SK-N-DZ (cell line): Measurements from ENCODE around the gene SMG9. TPM values are rescaled to one million over a fixed set of nuclear protein-coding genes. Genes with fewer than 3 reads are reported as not detected.
A peak's percentile ranks its signal among the peaks of the same experiment; 100 is the strongest.

Experiments
- DNase-seq: peaks from one replicate; pipeline ENCODE4 v3.0.0-alpha.2; 2015; ENCODE audit warnings: low spot score
- polyA plus RNA-seq, 2 experiments: library from polyadenylated mRNA; depleted of rRNA; stranded (reverse); fragments of >200 nt; gene quantifications; 2 replicates each; pipeline ENCODE4 v1.2.3, GENCODE V29; 2014

SMG9 gene, protein sequence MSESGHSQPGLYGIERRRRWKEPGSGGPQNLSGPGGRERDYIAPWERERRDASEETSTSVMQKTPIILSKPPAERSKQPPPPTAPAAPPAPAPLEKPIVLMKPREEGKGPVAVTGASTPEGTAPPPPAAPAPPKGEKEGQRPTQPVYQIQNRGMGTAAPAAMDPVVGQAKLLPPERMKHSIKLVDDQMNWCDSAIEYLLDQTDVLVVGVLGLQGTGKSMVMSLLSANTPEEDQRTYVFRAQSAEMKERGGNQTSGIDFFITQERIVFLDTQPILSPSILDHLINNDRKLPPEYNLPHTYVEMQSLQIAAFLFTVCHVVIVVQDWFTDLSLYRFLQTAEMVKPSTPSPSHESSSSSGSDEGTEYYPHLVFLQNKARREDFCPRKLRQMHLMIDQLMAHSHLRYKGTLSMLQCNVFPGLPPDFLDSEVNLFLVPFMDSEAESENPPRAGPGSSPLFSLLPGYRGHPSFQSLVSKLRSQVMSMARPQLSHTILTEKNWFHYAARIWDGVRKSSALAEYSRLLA
- polyA plus RNA-seq (2014; cell fraction: cytosol; rRNA removed) = 27.2 and 29.4 TPM in 2 replicates
- polyA plus RNA-seq (2014; cell fraction: nucleus; rRNA removed) = 111 and 119 TPM in 2 replicates

DNA sequence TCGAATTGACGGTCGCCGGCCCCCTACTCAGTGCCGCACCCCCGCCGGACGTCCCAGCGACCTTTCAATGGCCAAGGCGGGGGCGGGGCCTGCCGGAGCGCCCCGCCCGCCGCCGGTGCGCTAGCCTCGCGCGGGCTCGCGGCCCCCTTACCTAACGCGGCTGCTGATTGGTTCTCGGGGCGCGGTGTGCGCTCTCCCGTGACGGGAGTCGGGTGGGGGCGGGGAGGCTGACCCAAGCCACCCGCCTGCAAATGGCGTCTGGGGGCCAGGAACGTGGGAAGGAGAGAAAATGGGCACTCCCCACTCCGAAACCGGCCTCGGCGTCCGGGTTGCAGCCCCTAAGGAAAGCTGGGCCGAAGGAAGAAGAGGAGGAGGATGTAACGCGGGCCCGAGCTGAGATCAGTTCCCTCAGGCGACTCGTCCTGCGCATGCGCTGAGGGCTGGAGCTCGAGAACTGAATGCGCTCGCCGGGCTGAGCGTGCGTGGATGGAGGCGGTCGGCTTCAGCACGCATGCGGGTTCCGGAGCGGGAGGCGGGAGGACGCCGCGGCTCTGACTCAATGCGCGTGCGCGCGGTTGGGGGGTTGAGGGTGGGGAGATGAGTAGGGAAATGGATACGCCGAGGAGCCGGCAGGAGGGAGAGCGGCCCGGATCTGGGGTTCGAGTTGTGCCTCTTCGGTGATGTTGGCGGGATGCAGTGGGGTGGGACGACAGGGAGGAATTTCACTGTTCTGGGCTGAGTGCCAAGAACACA is at the start of gene SMG9:
Gene SMG9, minus strand, starts transcription at position 460 of the 753 bp plus-strand sequence. CDS start 4,221 bp downstream, outside the sequence.
- peak; percentile 96 for DNase-seq

DNA sequence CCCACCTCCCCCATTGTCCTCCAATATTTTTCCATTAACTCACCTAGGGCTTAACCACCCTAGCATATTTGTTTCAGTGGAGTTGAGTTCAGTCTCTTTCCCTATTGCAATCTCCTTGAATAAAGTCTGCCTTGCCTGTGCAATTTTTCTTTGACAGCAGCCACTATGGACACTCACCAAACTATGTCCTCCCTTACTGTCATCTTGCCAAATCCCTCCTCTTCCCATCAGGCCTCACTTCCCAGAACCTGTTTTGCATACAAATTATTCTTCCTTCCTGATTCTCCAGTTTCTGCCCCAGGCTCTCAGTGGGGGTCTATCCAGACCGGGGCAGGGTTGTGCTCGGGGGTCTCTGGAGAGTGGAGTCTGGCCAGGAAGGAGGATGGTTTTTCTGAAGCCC is 49.7 kb upstream of the SMG9 start:
- no peak for DNase-seq

DNA sequence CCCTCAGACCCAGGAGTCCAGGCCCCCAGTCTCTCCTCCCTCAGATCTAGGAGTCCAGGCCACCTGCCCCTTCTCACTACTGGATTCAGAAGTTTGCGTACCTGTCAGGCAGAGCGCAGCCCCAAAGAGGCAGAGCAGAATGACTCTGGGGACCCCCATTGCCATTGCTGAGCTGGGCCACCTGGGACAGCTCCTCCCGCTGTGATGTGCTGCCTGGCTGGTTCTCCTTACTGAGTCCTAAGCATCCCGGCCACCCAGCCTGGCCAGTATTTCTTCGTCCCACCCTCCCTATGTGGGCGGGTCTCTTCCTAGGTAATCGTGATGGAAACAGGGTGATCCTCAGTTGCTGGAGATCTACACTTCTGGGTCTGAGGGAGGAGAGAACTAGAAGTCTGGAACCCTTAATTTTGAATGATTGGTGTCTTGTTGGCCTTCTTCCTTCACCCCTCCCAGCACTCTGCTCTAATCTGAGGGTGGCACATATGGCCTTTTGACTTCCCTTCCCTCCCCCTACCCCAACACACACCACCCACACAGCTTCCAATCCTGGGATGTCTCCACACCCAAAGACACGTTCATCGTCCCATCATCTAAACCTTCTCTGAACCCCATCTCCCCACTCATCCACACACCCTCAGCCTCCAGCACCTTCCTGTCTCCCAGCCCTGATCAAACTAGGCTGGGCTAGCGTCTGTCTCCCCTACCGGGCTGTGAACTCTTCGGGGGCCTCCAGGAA is 47.6 kb upstream of the SMG9 start, which contains the start of gene LYPD5:
Gene LYPD5, minus strand, starts transcription at position 232 of the 736 bp plus-strand sequence. Its CDS starts 67 bp downstream, at position 165.
- no peak for DNase-seq

DNA sequence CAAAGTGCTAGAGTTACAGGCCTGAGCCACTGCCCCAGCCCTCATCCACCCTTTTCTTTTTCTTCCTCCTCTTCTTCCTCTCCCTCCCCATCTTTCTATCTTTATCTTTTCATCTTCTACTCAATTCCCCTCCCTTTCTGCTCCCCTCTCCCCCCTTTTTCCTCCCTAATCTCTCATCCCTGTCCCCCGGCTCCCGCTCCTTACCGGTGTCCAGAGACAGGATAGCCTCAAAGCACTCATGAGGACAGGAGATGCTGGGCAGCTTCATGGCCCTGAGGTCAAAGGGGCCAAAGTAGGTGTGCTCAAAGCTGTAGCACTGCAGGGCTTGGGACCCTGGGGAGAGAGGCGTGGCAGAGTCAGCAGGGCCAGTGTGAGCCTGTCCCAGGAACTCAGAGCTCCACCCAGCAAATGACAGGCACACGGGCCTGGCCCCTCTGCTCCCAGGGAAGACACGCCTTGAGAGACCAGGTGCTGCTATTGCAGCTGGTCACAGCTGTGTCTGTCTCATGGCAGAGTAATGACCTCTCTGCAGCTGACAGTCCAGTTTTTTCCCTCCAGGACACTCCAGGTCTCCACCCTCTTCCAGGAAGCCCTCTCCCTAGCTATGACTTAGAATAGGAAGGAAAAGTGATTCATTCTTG is 44.9 kb upstream of the SMG9 start:
- peak; percentile 22 for DNase-seq

DNA sequence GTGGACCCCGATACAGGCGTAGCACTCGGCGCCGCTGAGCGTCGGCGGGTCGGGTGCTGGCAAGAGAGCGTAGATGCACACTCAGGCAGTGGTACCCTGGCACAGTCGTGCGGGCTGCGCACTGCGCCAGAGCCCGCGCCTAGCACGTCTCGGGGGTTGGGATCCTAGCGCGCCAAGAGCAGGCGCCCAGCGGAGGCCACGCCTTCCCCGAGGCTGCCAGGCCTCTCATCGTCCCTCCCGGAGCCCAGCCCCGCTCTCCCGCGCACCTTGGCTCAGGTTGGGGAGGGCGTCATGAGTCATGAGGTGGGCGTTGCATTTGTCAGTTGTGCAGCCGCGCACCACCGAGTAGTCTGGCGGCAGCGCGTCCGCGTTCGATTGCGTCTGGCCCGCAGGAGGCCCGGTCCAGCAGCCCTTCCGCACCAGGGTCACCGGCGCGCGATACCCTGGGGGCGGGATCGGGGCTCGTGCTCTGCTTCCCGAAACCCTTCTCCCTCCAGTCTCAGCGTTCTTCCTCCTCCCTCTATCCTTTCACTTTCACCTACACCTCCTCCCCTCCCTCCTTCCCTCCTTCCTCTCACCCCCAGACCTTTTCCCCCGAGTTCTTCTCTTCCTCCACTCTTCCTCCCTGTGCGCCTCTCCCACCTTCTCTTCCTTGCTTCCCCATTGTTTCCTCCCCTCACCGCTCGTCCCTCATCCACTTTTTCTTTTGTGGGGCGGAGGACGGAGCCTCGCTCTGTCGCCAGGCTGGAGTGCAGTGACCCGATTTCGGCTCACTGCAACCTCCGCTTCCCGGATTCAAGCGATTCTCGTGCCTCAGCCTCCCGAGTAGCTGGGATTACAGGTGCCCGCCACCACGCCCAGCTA is 44.0 kb upstream of the SMG9 start:
- DNase-seq = no peak

DNA sequence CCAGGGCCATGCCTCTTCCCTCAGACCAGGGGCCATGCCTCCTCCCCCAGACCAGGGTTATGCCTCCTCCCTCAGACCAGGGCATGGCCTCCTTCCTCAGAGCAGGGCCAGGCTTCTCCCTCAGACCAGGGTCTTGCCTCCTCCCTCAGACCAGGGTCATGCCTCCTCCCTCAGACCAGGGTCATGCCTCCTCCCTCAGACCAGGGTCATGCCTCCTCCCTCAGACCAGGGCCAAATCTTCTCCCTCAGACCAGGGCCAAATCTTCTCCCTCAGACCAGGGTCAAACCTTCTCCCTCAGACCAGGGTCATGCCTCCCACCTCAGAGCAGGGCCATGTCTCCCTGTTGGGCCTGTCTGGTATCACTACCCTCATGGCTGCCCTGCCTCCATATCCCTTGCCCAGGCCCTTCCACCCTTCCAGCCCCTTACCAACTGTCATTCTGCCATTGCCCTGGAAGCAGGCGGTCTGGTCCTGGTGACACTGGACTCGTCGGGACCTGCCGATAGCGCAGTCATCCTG is 43.3 kb upstream of the SMG9 start:
- DNase-seq = no peak

DNA sequence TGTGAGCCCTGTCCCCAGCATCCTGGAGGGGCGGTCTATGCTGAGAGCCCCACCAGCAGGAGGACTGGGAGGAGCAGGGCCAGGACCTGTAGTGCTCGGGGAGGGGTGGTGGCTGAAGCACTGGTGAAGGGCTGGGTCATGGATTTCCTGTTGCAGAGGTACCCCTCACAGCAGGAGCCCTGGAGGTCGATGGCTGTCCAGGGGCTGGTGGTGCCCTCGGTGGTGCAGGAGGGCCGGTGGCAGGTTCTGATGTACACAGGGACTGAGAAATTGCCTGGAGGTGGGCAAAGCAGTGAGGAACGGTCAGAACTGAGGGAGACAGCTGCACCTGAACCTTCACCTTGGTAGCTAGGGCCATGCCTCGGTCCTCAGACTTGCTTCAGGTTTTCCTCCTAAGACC is 42.8 kb upstream of the SMG9 start:
- no peak for DNase-seq

DNA sequence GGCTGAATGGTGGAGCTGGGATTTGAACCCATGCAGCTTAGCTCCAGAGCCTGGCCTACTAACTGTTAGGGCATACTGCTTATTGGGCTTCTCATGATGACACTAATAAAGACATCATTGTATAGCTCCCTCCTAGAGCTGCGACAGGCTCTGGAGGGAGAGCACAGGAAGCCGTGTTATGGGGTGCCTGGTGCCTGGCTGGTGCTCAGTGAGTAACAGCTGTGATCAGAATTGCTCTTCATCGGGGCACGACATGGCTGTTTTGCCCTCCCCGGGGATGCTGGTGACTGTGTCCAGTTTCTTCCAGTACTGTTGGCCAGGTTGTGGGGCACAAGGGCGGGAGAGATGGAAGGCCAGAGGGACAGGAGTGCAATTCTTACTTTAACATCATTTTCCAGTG is 42.4 kb upstream of the SMG9 start:
- DNase-seq = no peak

DNA sequence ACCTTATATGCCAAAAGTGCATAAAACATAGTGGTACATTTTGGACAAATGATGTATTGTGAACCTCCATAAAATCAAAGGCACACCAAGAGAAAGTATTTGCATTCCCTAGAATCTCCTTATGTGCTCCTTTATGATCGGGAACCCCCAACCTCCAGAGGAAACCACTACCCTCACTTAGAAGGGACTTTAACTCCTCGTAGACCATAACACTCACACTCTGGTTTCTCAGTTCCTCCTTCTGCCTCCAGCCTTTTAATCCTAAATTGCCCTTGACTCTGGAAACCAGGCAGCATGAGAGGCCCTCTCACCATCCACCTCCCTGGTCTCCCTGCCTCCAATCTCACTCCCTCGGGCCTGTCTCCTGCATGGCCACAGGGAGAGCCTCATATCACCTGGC is 35.8 kb upstream of the SMG9 start:
- DNase-seq = no peak

DNA sequence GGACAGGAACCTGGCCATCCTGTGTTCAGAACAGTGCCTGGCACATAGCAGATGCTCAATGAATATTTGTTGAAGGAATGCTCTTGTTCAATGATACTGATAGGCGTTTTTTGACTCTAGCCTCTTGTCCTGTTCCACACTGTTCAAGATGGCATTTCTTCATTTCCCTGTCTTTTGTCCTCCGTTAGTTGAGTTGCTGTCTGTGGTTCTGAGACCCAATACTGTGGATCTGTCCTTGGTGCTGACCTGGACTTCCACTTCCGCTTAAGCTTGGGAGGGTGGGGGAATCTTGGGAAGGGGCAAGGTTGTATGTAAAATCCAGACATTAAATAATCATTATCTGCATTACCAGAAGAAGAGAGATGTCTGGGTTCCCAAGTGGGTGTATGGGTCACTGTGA is 34.3 kb upstream of the SMG9 start:
- DNase-seq = no peak

DNA sequence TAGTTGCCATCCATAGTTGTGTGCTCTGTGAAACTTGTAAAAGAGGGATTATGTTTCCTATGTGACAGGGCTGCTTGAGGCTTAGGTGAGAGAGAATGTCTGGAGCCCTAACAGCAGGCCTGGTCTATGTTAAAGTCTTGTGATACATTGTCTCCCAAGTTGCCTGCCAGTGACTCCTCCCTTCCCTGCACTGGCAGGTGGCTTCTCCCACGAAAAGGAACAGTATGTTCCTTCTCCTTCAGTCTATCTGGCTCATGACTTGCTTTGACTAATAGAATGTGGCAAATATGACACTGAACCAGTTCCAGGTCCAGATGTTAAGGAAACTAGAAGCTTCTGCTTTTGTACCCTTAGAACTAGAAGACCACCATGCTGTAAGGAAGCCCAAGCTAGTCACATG is 31.9 kb upstream of the SMG9 start:
- DNase-seq = no peak

DNA sequence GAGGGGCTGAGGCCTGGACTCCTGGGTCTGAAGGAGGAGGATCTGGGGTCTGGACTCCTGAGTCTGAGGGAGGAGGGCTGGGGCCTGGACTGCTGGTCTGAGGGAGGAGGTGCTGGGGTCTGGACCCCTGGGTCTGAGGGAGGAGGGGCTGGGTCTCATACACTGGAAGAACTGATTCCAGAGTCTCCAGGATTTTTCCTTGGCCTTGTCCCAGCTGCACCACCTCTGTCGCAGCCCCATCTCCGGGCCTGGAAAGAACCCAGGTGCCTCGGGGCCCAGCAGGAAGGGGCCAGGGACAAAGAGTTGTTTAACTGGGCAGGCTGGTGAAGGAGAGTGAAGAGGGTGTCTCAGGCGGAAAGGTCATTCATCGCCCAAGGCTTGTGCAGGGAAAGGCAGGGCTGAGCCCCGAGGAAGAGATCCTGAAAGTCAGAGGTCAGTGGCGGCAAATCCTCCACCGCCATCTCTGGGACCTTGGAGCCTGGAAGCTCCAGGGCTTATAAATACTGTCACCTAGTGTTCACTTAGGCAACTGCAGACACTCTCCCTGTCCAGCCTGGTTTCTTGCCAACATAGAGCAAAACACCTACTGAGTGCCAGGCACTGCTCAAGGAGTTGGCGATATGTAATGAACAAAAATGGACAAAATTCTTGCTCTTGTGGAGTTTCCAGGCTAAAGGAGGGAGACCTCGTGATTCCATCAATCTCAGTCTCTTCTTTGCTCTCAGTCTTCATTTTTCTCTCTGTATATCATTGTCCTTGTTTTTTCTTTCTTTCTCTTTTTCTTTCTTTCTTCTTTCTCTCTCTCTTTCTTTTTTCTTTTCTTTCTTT is 30.4 kb upstream of the SMG9 start:
- peak; percentile 75 for DNase-seq

DNA sequence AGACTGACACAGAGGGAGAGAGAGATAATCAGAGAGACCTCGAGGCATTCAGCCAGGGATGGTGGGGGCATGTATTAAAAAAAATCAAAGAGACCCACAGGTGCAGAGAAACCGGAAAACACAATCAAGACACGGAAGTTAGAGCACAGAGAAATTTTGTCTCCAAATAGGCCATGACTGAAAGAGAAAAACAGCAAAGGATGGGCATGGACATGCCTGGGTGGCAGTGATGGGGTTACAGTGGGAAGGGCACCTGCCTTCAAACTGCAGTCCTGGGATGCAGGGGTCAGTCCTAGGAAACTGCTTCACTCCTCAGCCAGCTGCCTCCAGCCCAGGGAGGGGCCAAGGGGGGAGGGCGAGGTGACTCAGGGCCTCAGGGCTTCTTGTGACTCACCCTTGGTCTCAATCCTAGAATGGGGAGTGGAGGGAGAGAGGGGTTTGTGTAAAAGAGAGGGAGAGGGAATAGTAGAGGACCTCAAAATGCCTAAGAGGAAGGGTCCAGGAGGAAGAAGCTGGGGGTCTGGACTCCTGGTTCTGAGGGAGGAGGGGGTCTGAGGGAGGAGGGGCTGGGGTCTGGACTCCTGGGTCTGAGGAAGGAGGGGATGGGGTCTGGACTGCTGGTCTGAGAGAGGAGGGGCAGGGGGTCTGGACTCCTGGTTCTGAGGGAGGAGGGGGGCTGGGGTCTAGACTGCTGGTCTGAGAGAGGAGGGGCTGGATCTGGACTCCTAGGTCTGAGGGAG is 29.6 kb upstream of the SMG9 start:
- no peak for DNase-seq

DNA sequence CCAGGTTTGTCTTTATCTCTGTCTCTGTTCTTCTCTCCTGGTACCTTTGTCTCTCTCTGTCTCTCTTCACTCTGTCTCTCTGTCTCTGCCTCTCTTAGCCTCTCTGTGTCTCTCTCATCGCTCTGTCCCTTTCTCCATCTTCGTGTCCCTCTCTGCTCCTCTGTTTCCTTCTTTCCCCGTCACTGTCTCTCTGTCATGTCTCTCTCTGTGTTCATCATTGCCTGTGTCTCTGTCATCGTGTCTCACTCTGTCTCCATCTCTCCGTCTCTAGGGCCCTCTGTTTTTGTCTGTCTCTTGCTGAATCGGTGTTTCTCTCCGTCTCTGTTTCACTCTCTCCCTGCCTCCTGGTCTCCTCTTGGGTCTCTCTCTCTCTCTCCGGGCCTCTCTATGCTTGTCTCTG is 28.9 kb upstream of the SMG9 start:
- no peak for DNase-seq

DNA sequence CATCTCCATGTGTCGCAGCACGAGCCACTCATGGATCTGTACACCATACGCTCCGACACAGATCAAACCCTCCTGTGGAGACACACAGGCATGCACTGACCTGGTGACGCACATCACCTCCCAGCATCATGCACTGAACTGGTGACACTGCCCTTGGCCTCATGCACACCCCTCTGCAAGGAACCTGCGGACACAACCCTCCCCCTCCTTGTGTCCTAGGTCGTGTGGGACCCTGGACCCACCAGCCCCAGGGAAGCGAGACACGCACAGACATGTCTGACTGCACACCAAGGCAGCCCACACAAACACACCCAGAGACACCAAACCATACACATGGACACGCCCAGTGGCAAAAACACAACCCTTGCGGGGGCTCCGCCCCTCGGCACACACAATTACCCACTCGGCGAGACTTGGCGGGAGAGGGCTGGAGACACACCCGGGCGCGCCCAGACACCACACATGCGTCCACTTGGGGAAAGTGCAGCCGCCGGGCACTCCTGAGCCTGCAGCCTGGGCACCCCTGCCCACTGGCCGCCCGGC is 28.0 kb upstream of the SMG9 start:
- no peak for DNase-seq

DNA sequence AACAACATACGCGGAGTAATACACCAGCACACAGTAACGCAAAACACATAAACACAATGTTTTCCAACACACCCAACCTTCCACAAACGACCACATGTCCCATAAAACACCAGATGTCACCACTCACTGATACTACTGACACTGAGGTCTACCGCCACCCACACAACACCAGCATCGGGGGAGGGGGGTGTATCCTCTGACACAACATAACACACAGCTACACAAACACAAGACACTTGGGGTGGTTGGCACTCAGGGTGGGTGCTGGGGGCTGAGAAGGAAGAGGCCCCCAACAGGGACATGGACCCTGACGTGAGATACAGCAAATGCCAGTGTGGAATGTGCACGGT is 27.5 kb upstream of the SMG9 start:
- no peak for DNase-seq

DNA sequence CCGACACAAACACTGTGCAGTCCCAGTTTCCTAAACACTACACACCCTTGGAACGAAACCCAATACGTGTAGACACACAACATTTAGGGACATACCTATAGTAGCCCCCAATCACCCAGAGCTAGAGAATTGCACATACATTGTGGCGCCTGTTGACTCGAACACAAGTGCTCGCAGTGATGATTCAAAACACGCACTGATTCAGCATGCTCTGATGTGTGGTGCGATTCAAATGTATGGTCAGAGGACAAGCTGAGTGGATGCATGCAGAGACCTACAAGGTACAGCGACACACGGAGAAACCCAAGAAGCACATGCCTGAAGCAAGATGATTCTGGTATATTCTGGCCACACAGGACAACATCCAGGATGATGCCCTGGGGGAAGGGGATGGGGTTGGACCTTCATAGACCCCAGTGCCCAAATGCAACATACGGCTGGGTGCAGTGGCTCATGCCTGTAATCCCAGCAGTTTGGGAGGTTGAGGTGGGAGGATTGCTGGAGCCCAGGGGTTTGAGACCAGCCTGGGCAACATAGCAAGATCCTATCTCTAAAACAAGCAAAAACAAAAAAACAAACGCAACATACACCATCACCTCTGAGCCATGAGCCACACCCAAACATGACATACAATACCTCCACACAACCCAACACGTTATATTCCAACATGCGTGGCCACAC is 27.0 kb upstream of the SMG9 start:
- DNase-seq = no peak
